ENCODE results near the gene DNLZ. TPM values are rescaled to one million over a fixed set of nuclear protein-coding genes. Genes with fewer than 3 reads are reported as not detected.

Gene DNLZ
- total and polyA plus RNA-seq, 10 of the 15 experiments (the other 5 are each of a cell fraction or from before 2014, with no cell fraction given): 0.66 to 29.7 (median 14.7) TPM; not detected in 1

- TF ChIP-seq FOS (IDR thresholded peaks at IDR 0.05; ENCODE audit: borderline replicate concordance, extremely low read depth, insufficient read length): no peak
Observed at GRCh38 chr9:136342181-136343120, 21.1 kb downstream of the DNLZ start (continued).

GRCh38 chr9:136341769-136342168 lies 21.8 kb downstream of the DNLZ start:
- ChIA-PET CTCF (interaction anchor here (1.5 kb wide), 1 partner anchor 21 kb away, joined by 5 read pairs; no protein-coding TSS in a partner anchor), POLR2A (no interaction called here)
- intact Hi-C loops (cut with micrococcal nuclease; ENCODE audit: unreplicated experiment): no loop called here
- TF ChIP-seq PAX8 (IDR thresholded peaks at IDR 0.05) (no peak), NBN (IDR thresholded peaks at IDR 0.05) (no peak), STAT1 (conservative IDR thresholded peaks at IDR 0.05) (no peak), TCF12 (IDR thresholded peaks at IDR 0.05; ENCODE audit: low read depth, low read length) (no peak), ZNF207 (IDR thresholded peaks at IDR 0.05; ENCODE audit: borderline replicate concordance) (no peak), RAD21 (IDR thresholded peaks at IDR 0.05; ENCODE audit: insufficient read depth, low read depth, low read length) (no peak), ETV6 (conservative IDR thresholded peaks at IDR 0.05 in 1 of 2, IDR thresholded peaks at IDR 0.05 in 1 of 2; ENCODE audit: borderline replicate concordance in 1 of 2, low read depth in 1 of 2) (no peak), STAT3 (IDR thresholded peaks at IDR 0.05; ENCODE audit: low read depth, low read length) (no peak), ZNF622 (IDR thresholded peaks at IDR 0.05) (no peak), NFYB (IDR thresholded peaks at IDR 0.05; ENCODE audit: insufficient read depth, low read depth, low read length) (no peak), NR2C1 (IDR thresholded peaks at IDR 0.05) (no peak), TBL1XR1 (IDR thresholded peaks at IDR 0.05; ENCODE audit: low read depth, low read length) (no peak), SUPT20H (IDR thresholded peaks at IDR 0.05; ENCODE audit: borderline replicate concordance, control insufficient read depth, low read depth, low read length) (no peak), PBX3 (IDR thresholded peaks at IDR 0.05; ENCODE audit: insufficient replicate concordance, low read depth, low read length) (no peak), ATF3 (IDR thresholded peaks at IDR 0.05; ENCODE audit: borderline replicate concordance, extremely low read depth, low read depth, low read length) (no peak), JUND (IDR thresholded peaks at IDR 0.05; ENCODE audit: low read depth, low read length) (no peak), IRF5 (IDR thresholded peaks at IDR 0.05; ENCODE audit: borderline replicate concordance) (no peak), YBX1 (IDR thresholded peaks at IDR 0.05) (no peak), ZNF274 (IDR thresholded peaks at IDR 0.05; ENCODE audit: insufficient read depth, insufficient read length) (no peak)

More at GRCh38 chr9:136341769-136342168, 21.8 kb downstream of the DNLZ start:
- H3K4me2 ChIP-seq (ENCODE audit: control insufficient read depth, insufficient read depth): no peak overlapping the region
- ChIA-PET RAD21 (ENCODE audit: unreplicated experiment) (no interaction called here), SMC1A (ENCODE audit: uncharacterized antibody, unreplicated experiment) (no interaction called here)
- H3K27me3 ChIP-seq (replicated peaks in 1 of 2; ENCODE audit: control insufficient read depth in 2 of 2, insufficient read depth in 2 of 2, low read length in 1 of 2): no peaks in the 10 kb centered on the region
- H3K27ac ChIP-seq (ENCODE audit: control insufficient read depth, insufficient read depth): no peak overlapping the region
- H3K36me3 ChIP-seq (ENCODE audit: control insufficient read depth in 2 of 2, insufficient read depth in 2 of 2, low read length in 1 of 2): no peaks in the 10 kb centered on the region
- no TSS peak for BruUV-seq (replicated peaks)
- H3K4me3 ChIP-seq: no peak overlapping the region
- FAIRE-seq (no peak), ATAC-seq (no peak), DNase-seq (ENCODE audit: low read depth, low spot score) (no peak)
- H3K4me1 ChIP-seq (ENCODE audit: control insufficient read depth, insufficient read depth, low read length): no peaks in the 10 kb centered on the region
- 34% methylated on average over 7 of the region's 10 CpGs for WGBS (ENCODE audit: insufficient coverage, insufficient replicate concordance, low lambda C conversion rate, missing lambda C conversion rate)
- in situ Hi-C loops (cut with MboI): no loop called here
- H3K9ac ChIP-seq (ENCODE audit: control insufficient read depth, insufficient read depth, low read length): no peak overlapping the region
- no peaks in the 10 kb centered on the region for H4K20me1 ChIP-seq (ENCODE audit: control insufficient read depth, insufficient read depth)
- H2AFZ ChIP-seq (ENCODE audit: control insufficient read depth, low read depth, low read length): no peak overlapping the region
- no peaks in the 10 kb centered on the region for H3K9me3 ChIP-seq (replicated peaks; ENCODE audit: control insufficient read depth, insufficient read depth, low read length)
- H3K79me2 ChIP-seq (ENCODE audit: control insufficient read depth, insufficient read depth, low read length): no peaks in the 10 kb centered on the region

All from GM12878 (cell line).